ENCODE results near the gene SCN2B. TPM values are rescaled to one million over a fixed set of nuclear protein-coding genes. Genes with fewer than 3 reads are reported as not detected.

The SCN2B gene
- total RNA-seq, 2 donors from 2014 or later: 0.68 to 1.1 TPM

DNA sequence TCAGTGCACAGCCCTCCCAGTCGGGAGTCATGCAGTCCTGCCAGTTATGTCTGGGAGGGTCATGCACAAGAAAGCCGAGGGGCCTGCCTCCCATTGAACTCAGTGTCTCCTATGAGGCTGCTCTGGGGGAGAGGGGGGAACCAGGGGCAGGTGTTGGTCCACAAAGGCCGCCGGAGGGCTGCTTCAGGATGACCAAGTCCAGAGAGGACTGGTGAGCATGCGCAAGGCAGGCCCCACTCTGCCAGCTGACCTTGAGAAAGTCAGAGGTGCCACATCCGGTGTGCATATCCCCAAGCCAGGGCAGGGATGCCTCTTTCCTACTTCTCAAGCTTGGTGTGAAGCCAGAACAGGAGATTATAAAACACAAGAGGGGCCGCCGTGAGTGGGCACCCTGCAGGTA is 28.2 kb downstream of the SCN2B start:
- no peak overlapping the region for H3K4me3 ChIP-seq
- intact Hi-C loops (cut with DNase I): loop anchor here (5.0 kb wide), 1 partner anchor 204 kb away; no protein-coding TSS in a partner anchor
- DNase-seq (ENCODE audit: low spot score): no peak
- H3K36me3 ChIP-seq: no peaks in the 10 kb centered on the region
- WGBS: 84% methylated on average over 8 of the region's 8 CpGs
- no peaks in the 10 kb centered on the region for H3K9me3 ChIP-seq
- no peak for TF ChIP-seq POLR2A (IDR thresholded peaks at IDR 0.05)
- no peak for TF ChIP-seq POLR2AphosphoS5 (IDR thresholded peaks at IDR 0.05)
- TF ChIP-seq, protein P1, sequence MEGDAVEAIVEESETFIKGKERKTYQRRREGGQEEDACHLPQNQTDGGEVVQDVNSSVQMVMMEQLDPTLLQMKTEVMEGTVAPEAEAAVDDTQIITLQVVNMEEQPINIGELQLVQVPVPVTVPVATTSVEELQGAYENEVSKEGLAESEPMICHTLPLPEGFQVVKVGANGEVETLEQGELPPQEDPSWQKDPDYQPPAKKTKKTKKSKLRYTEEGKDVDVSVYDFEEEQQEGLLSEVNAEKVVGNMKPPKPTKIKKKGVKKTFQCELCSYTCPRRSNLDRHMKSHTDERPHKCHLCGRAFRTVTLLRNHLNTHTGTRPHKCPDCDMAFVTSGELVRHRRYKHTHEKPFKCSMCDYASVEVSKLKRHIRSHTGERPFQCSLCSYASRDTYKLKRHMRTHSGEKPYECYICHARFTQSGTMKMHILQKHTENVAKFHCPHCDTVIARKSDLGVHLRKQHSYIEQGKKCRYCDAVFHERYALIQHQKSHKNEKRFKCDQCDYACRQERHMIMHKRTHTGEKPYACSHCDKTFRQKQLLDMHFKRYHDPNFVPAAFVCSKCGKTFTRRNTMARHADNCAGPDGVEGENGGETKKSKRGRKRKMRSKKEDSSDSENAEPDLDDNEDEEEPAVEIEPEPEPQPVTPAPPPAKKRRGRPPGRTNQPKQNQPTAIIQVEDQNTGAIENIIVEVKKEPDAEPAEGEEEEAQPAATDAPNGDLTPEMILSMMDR (IDR thresholded peaks at IDR 0.05): no peak
- peaks cover 10% of the 10 kb centered on the region for H3K4me1 ChIP-seq (replicated peaks)
- H3K27ac ChIP-seq: no peak overlapping the region
- H3K27me3 ChIP-seq (replicated peaks; ENCODE audit: insufficient read depth): no peaks in the 10 kb centered on the region

DNA sequence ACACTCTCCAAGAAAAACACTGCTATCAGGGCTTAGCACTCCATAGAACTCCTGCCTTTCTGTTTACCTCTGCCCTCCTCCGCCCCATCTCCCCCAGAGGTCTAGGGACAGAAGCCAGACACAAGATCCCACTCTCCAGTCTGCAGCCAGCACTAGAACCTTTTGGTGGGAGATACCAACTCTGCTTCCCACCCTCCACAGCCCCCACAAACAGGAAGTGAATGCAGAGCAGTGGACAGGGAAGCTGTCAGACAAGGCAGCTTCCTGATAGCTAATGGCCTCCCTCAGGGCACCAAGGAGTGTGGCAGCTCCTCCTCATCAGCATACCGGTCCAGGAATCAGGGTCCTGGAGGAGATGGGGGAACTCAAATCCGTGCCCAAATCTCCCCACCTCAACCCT is 28.9 kb downstream of the SCN2B start:
- intact Hi-C loops (cut with DNase I): loop anchor here (5.0 kb wide), 1 partner anchor 205 kb away; no protein-coding TSS in a partner anchor
- H3K27me3 ChIP-seq (replicated peaks; ENCODE audit: insufficient read depth): no peaks in the 10 kb centered on the region

DNA sequence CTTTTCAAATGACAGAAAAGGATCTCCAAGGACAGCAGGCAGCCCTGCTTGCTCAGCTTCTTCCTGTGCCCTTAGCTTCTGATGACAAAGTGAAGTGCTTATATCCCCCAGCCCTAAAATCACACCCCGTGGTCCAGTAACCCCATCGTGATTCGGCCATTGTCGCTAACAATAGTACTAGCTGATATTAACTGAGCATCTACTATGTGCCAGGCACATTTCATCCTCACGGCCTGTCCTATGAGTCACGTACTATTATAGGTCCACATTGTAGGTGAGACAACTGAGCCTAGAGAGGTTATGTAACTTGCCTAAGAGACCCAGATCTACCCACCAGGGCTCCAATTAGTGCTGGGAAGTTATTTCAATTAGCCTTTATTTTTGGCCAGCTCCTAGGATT is 29.9 kb downstream of the SCN2B start:
- no peaks in the 10 kb centered on the region for H3K9me3 ChIP-seq
- no peak for DNase-seq (ENCODE audit: low spot score)
- H3K4me3 ChIP-seq: no peak overlapping the region
- WGBS: 88% methylated on average over 6 of the region's 6 CpGs
- H3K27ac ChIP-seq: no peak overlapping the region
- H3K36me3 ChIP-seq: no peaks in the 10 kb centered on the region
- H3K4me1 ChIP-seq (replicated peaks): no peaks in the 10 kb centered on the region
- H3K27me3 ChIP-seq (replicated peaks; ENCODE audit: insufficient read depth): no peaks in the 10 kb centered on the region
- no peak for TF ChIP-seq POLR2A (IDR thresholded peaks at IDR 0.05)
- TF ChIP-seq, protein P1 (IDR thresholded peaks at IDR 0.05): no peak
- TF ChIP-seq POLR2AphosphoS5 (IDR thresholded peaks at IDR 0.05): no peak
- intact Hi-C loops (cut with DNase I): loop anchor here (5.0 kb wide), 1 partner anchor 206 kb away; no protein-coding TSS in a partner anchor

More for the DNA sequence above, 28.9 kb downstream of the SCN2B start:
- Histone ChIP-seq H3K36me3 (no peaks in the 10 kb centered on the region), H3K27ac (no peak overlapping the region), H3K4me3 (no peak overlapping the region), H3K9me3 (no peaks in the 10 kb centered on the region), H3K4me1 (replicated peaks) (peaks cover 8% of the 10 kb centered on the region)
- no peak for TF ChIP-seq POLR2A (IDR thresholded peaks at IDR 0.05)
- WGBS: 71% methylated on average over 3 of the region's 3 CpGs
- no peak for DNase-seq (ENCODE audit: low spot score)

DNA sequence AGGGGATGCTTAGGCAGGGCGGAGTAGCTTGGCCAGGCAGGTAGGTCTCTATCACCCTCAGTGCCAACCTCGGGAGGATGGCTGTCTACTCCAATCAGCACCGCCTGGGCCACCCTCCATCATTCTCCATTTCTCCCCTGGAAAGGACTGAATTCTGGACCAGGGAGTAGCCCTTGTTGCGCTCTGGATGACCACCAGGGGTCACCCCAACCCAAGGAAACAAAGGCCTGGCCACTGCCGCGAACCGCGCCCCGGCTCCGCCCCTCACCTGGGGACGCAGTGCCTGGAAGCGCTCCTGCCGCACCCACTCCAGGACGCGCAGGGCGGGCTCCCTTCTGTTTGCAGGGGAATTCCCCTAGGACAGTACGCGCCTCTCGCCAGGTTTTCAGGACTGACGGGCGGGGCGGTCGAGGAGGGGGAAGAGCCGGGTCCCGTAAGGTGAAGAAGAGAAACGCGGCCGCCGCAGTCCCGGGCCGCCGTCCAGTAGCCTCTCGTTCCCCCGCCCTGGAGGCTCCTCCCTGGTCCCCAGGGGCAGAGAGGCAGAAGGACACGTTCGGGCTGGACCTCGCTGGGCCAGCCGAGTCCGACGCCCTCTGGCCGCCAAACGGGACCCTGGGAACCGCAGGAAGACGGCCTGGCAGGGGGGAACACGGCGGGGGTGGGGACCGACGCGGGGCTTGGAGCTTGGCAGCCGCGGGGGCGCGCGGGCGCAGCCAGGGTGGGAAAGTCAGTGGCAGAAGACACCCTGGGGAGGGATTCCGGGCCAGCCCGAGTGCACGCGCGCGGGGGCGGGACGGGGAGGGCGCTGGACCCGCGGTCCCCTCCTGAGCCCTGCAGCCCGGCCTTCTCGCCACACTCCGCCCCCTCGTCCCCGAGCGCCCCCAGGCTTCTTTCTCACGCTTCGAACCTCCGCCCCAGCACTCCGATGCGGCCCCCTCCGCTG is 30.9 kb downstream of the SCN2B start:
- intact Hi-C loops (cut with DNase I): loop anchor here (1.0 to 5.0 kb wide), 2 partner anchors 26 to 207 kb away; no protein-coding TSS in a partner anchor
- Histone ChIP-seq H3K4me1 (replicated peaks) (no peaks in the 10 kb centered on the region), H3K27me3 (replicated peaks; ENCODE audit: insufficient read depth) (no peaks in the 10 kb centered on the region), H3K9me3 (no peaks in the 10 kb centered on the region), H3K36me3 (no peaks in the 10 kb centered on the region), H3K4me3 (peak overlapping the region; percentile 46 to 48), H3K27ac (peak overlapping the region; percentile 16 to 68)
- TF ChIP-seq, protein P1 (IDR thresholded peaks at IDR 0.05): peak; percentile 81 to 98 (median 94)
- TF ChIP-seq POLR2AphosphoS5 (IDR thresholded peaks at IDR 0.05) (peak; percentile 90), POLR2A (IDR thresholded peaks at IDR 0.05) (peak; percentile 30)
- 1% methylated on average over 68 of the region's 78 CpGs for WGBS
- peak; percentile 94 for DNase-seq (ENCODE audit: low spot score)

Measured in prostate gland (tissue), 2 donors.